GM18505 (cell line): ENCODE results near the gene CCDC106.

ENCODE experiments used
- ATAC-seq: cut with Tn5 transposase; IDR thresholded peaks from one replicate; pipeline ENCODE4 v1.9.1; 2021; ENCODE audit not compliant: unreplicated experiment
- POLR2A ChIP-seq: IDR thresholded peaks from 4 replicates; pipeline ENCODE4 v1.6.1; 2011; ENCODE audit warnings: borderline replicate concordance; ENCODE audit not compliant: insufficient read depth, insufficient read length; ENCODE audit errors: extremely low read depth

The CCDC106 gene

GRCh38 chr19:55667511-55667910, 19.5 kb downstream of the CCDC106 start:
- no peak for ATAC-seq
- TF ChIP-seq POLR2A, result no peak

- no peak for TF ChIP-seq POLR2A
- no peak for ATAC-seq
Observed at GRCh38 chr19:55667958-55668357, 19.9 kb downstream of the CCDC106 start.

DNA sequence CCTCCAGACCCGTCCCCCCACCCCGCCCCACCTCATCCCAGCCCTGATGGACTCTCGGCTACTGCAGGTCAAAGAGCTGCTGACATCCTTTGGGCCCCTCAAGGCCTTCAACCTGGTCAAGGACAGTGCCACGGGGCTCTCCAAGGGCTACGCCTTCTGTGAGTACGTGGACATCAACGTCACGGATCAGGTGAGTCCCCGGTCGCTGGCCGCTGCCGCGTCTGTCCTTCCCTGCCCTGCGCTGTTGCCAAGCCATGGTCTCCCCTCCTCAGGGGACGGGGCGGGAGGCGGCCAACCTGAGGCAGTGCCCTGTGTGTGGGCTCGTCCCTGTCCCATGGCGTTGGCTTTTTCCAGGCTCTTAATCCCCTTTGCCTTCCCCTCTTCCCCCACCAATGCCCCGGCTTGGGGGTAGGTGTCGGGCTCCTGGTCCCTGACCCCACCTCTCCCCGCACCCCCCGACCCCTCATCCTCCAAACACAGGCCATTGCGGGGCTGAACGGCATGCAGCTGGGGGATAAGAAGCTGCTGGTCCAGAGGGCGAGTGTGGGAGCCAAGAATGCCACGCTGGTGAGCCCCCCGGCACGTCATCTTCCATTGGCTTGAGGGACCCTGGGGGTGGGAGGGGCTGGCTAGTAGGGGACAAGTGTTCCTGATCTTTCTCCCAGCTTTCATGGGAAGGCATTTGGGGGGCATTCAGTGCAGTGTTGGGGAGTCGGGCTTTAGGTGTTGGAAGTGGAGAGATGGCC, 20.8 kb downstream of the CCDC106 start:
- no peak for TF ChIP-seq POLR2A
- no peak for ATAC-seq

DNA sequence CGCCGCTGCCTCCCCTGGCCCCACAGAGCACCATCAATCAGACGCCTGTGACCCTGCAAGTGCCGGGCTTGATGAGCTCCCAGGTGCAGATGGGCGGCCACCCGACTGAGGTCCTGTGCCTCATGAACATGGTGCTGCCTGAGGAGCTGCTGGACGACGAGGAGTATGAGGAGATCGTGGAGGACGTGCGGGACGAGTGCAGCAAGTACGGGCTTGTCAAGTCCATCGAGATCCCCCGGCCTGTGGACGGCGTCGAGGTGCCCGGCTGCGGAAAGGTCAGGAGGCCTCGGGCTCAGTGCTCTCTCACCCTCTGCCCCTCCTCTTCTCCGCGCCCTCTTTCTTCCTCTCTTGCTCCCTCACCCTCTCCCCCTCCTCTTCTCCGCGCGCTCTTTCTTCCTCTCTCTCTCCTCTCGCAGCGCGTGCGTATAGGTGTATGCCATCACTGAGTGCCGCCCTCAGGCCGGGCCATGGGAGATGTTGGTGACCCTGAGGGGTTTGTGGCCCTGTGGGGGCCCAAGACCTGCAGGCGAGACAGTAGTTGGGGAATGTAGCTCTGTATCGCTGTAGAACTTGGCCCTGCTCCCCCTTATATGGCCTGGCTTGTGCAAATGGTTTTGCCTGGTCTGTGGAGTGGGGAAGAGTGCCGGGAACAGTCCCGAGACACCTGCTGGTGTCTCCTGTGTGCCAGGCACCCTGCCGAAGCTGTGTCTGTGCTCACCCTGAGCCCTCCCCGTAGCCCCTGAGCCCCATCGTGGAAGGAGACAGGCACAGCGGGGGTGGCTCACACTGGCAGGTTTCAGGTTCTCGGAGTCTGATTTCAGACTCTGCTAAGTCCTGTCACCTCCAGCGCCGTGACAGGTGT, 21.6 kb downstream of the CCDC106 start:
- TF ChIP-seq POLR2A, result no peak
- ATAC-seq, result no peak

GRCh38 chr19:55670280-55671053, 22.5 kb downstream of the CCDC106 start:
- ATAC-seq, result no peak
- no peak for TF ChIP-seq POLR2A

DNA sequence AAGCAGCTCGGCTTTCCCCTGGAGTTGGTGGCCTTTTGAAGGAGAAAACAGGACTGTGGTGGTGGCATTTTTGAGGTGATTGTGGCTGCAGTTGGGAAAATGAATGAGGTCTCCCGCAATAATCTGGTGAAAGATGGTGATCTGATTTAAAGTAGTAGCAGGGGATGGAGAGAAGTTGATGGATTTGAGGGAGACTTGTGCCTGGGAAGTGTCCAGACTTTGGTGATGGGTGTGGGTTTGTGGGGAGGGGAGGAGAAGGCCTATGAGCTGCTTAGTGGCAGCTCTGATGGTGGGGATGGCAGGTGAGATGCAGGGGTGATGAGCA, 23.0 kb downstream of the CCDC106 start:
- no peak for ATAC-seq
- no peak for TF ChIP-seq POLR2A

DNA sequence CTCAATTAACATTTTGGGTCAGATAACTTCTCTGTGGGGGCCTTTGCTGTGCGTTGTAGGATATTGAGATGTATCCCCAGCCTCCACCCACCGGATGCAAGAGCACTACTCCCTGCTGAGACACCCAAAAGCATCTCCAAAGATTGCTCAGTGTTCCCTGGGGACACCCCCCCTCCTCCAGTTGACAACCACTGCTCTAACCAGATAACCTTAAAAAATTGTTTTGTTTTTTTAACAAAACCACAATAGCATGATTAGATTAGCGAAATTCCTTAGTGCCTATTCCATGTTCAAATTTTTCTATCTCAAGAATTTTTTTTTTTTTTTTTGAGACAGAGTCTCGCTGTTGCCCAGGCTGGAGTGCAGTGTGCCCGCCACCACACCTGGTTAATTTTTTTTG, 24.4 kb downstream of the CCDC106 start:
- ATAC-seq, result no peak
- TF ChIP-seq POLR2A, result no peak

DNA sequence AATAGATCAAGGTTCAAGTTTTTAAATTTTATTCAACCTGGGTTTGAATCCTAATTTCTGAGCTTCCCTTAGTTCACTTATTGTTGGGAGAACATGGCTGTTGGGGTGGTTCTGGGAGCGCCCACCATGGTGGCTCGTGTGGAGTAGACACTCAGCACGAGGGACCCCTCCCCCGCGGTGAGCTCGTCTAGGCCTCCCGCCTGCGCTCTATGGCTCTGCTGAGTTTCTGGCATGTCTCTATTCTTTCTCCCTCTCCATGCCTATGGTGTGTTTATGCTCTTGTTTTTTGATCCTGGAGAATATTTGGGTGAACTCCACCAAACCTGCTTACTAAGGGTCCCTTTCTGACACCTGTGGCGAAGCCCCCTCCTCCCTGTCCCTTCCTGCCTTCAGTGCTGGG, 25.5 kb downstream of the CCDC106 start:
- no peak for TF ChIP-seq POLR2A
- no peak for ATAC-seq

- no peak for ATAC-seq
- TF ChIP-seq POLR2A, result no peak
Observed at GRCh38 chr19:55673889-55674288, 25.9 kb downstream of the CCDC106 start.

DNA sequence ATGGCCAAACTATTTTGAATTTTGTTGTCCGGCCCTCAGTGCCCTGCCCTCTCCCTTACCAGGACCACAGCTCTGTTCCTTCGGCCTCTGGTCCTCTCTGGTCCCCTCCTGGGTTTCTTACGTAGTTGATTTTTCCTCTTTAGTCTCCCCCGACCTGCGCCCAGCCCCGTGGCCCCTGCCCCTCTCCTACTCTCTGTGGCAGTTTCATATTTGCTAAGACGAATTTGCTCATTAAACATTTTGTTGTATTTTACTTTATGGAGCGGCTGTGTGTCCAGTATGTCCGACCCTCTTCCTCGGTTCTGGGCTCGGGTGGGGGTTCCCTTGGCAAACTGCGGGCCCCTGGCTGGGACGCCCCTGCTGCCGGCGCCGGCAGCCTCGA, 26.4 kb downstream of the CCDC106 start:
- TF ChIP-seq POLR2A, result no peak

DNA sequence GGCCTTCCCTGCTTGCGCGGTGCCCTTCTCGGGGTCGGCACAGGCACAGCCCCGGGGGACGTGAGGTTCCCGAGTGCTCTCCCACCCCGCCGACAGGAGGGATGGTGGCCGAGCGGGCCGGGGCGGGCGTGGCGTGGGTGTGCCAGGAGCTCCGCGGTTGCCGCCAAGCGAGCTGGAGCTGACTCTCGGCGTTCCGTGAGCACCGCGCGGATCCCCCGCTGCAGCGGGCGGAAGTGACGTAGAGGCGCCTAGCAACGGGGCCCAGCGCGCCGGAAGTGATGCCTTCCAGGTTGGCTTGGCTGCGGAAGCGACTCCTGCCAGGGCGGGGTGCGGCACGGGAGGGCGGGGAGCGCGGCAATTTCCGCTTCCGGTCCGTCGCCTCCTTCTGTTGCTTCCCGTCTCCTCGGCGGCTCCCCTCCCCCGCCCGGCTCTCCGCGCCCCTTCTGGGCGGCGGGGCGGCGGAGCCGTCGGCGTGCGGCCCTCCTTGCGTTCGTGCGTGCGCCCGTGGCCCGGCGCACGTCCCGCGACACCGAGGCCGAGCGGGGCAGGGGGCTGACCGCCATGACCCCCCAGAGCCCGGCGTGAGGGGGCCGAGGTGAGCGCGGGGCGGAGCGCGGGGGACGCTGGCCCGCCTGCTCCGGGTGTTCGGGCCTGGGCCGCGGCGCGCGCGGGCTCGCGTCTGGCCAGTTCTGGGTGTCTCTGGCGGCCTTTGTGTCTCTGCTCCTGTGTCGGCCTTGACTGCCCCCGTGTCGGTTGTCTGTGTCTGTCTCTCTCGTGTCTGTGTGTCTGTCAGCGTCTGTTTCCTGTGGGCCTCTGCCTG, 27.0 kb downstream of the CCDC106 start, which contains the start of gene EPN1:
EPN1 (plus strand) TSS at position 386 of the 820 bp plus-strand sequence. CDS start 3,402 bp downstream, outside the sequence.
- ATAC-seq, result peak; percentile 61

More for the DNA sequence above, 26.4 kb downstream of the CCDC106 start:
- no peak for ATAC-seq

DNA sequence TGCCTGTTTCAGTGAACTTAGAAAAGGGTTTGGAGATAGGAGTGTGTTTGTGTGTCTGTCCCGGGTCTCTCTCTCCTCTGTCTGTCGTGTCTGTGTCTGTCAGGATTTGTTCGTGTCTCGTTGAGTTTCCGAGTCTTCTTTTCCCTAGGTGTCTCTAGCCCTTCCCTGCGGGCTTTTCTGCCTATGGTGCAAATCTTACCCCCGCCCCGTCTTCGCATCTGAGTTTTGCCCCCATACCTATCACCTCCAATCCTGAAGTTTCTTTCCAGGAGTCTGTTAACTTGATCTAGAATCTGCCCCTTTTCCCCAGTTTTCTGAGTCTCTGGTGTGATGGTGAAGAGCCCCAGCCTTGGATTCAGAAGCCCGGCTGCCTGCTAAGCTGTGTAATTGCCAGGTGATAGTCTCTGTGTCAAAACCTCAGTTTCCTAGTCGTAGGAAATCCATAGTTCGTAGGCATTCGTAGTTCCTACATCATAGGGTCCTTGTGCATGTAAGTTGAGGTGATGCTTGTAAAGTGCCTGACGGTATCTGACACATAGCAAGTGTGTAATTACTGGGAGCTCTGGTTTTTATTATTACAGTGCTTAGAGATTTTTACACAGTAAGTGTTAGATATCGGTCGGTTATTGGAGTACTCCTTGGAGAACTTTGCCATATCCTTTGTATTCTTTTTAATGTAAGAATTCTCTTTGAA, 27.8 kb downstream of the CCDC106 start:
- no peak for ATAC-seq
- no peak for TF ChIP-seq POLR2A

More for the DNA sequence above, 27.0 kb downstream of the CCDC106 start, which contains the start of gene EPN1:
- TF ChIP-seq POLR2A, result peak; percentile 53
